ENCODE results near the gene CASP2.

GRCh38 chr7:143245123-143245522, 43.0 kb upstream of the CASP2 start:
- no peak for TF ChIP-seq POLR2A (IDR thresholded peaks at IDR 0.05; ENCODE audit: extremely low read depth, insufficient read length)
- TF ChIP-seq, protein P1, sequence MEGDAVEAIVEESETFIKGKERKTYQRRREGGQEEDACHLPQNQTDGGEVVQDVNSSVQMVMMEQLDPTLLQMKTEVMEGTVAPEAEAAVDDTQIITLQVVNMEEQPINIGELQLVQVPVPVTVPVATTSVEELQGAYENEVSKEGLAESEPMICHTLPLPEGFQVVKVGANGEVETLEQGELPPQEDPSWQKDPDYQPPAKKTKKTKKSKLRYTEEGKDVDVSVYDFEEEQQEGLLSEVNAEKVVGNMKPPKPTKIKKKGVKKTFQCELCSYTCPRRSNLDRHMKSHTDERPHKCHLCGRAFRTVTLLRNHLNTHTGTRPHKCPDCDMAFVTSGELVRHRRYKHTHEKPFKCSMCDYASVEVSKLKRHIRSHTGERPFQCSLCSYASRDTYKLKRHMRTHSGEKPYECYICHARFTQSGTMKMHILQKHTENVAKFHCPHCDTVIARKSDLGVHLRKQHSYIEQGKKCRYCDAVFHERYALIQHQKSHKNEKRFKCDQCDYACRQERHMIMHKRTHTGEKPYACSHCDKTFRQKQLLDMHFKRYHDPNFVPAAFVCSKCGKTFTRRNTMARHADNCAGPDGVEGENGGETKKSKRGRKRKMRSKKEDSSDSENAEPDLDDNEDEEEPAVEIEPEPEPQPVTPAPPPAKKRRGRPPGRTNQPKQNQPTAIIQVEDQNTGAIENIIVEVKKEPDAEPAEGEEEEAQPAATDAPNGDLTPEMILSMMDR (IDR thresholded peaks at IDR 0.05; ENCODE audit: low read depth, low read length): no peak
